Lung (tissue), 12 donors: Measurements from ENCODE around the gene DUSP19. TPM values are rescaled to one million over a fixed set of nuclear protein-coding genes. Genes with fewer than 3 reads are reported as not detected.

Experiments
- ATAC-seq: fragments of 200-7000 bp; cut with Tn5 transposase; one replicate; pipeline ENCODE4 v1.9.1; 2020; ENCODE audit warnings: moderate number of reproducible peaks; ENCODE audit not compliant: insufficient read depth, low FRiP score
- DNase-seq, 3 donors: peaks; one replicate each; pipeline ENCODE4 v3.0.0-alpha.2; 2013 to 2017
- H3K27ac ChIP-seq, 2 donors: one replicate each; pipeline ENCODE4 v1.5.1; 2013; ENCODE audit warnings: mild to moderate bottlenecking in 2 of 2, moderate library complexity in 2 of 2, control low read depth in 1 of 2, inconsistent platforms in 1 of 2, low read depth in 1 of 2, low read length in 1 of 2
- H3K27me3 ChIP-seq, 3 donors: one replicate each; pipeline ENCODE4 v1.5.1; 2013; ENCODE audit warnings: low read length in 2 of 3; ENCODE audit not compliant: control insufficient read depth in 3 of 3, insufficient read depth in 3 of 3
- H3K36me3 ChIP-seq, 4 donors: one replicate each; pipeline ENCODE4 v1.5.1; 2013; ENCODE audit warnings: low read length in 4 of 4, mild to moderate bottlenecking in 1 of 4, moderate library complexity in 1 of 4; ENCODE audit not compliant: control insufficient read depth in 4 of 4, insufficient read depth in 4 of 4
- H3K4me1 ChIP-seq, 5 donors: one replicate each; pipeline ENCODE4 v1.5.1; 2013; ENCODE audit warnings: low read length in 5 of 5, mild to moderate bottlenecking in 2 of 5, moderate library complexity in 1 of 5; ENCODE audit not compliant: control insufficient read depth in 5 of 5, insufficient read depth in 5 of 5
- H3K4me3 ChIP-seq: one replicate; pipeline ENCODE4 v1.5.1; 2013; ENCODE audit warnings: mild to moderate bottlenecking, control low read depth, moderate library complexity
- H3K9ac ChIP-seq, 2 donors: one replicate each; pipeline ENCODE4 v1.5.1; 2013; ENCODE audit warnings: low read length in 2 of 2, control low read depth in 1 of 2; ENCODE audit not compliant: insufficient read depth in 1 of 2
- H3K9me3 ChIP-seq, 4 donors: one replicate each; pipeline ENCODE4 v1.5.1; 2013; ENCODE audit warnings: low read length in 3 of 4, mild to moderate bottlenecking in 1 of 4, moderate library complexity in 1 of 4; ENCODE audit not compliant: control insufficient read depth in 4 of 4, insufficient read depth in 3 of 4
- WGBS, 2 donors: extraction: QIAGEN DNeasy Blood & Tissue Kit; methylation state at CpG; one replicate each; pipeline ENCODE4 v1.1.7; 2013; 5-methylcytosine and 5-hydroxymethylcytosine counted together
- polyA plus RNA-seq, 2 donors: library from polyadenylated mRNA; stranded (reverse); fragments of 200-250 nt; gene quantifications; one replicate each; pipeline ENCODE4 v1.2.1, GENCODE V29; 2013
- total RNA-seq, 2 donors: library from RNA; depleted of rRNA in 1 of 2; stranded (reverse); fragments of >200 nt in 1 of 2; gene quantifications; one replicate each; pipeline ENCODE4 v1.2.1, GENCODE V29; 2014 to 2021
- TF ChIP-seq, protein P1 (sequence below): IDR thresholded peaks from 2 replicates; pipeline ENCODE4 v1.5.1; 2012; ENCODE audit warnings: mild to moderate bottlenecking; ENCODE audit errors: control extremely low read depth, extremely low read depth
- donor health status: control.
- donor health status: control.
- donor health status: Bipolar disorder and iron deficiency.
- donor health status: healthy.
- donor health status: DM: yes; HTN: yes; CAD: no.

Gene DUSP19
- total and polyA plus RNA-seq, 4 donors: 0.70 to 8.8 (median 2.9) TPM

DNA sequence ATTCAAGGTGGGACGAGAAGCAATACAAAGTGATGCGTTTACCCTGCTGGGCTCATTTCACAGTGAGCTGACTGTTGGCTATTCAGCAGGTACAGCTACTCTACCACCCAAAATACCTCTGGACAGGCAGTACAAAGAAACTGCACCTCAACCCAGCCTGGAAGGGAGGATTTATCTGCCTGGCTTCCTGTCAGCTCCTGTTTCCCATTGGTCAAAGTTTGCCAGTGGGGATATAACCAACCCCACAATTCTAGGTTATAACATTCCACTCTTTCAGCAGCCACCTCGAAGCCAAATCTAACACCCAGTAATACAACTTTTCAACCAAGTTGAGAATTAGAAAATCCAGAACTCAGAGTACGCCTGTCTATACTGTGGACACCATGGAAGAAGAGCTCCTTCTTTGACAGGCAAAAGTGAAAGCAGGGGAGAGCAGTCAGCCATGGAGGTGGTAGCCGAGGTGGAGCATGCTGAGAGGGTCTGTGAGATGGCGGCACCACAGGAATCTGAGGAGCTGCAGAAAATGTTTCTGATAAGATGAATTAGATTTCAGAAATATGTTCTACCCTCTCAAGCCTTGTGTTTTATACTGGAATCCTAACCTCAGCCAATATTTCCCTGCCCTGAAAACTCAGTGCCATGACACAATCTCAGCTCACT is 10.8 kb downstream of the DUSP19 start:
- TF ChIP-seq, protein P1, sequence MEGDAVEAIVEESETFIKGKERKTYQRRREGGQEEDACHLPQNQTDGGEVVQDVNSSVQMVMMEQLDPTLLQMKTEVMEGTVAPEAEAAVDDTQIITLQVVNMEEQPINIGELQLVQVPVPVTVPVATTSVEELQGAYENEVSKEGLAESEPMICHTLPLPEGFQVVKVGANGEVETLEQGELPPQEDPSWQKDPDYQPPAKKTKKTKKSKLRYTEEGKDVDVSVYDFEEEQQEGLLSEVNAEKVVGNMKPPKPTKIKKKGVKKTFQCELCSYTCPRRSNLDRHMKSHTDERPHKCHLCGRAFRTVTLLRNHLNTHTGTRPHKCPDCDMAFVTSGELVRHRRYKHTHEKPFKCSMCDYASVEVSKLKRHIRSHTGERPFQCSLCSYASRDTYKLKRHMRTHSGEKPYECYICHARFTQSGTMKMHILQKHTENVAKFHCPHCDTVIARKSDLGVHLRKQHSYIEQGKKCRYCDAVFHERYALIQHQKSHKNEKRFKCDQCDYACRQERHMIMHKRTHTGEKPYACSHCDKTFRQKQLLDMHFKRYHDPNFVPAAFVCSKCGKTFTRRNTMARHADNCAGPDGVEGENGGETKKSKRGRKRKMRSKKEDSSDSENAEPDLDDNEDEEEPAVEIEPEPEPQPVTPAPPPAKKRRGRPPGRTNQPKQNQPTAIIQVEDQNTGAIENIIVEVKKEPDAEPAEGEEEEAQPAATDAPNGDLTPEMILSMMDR: no peak
- Histone ChIP-seq H3K4me1 (peaks cover 0 to 2% (median 0%) of the 10 kb centered on the region in 5 donors), H3K4me3 (no peak overlapping the region), H3K36me3 (no peaks in the 10 kb centered on the region), H3K9me3 (no peaks in the 10 kb centered on the region), H3K27ac (no peak overlapping the region), H3K27me3 (no peaks in the 10 kb centered on the region), H3K9ac (no peak overlapping the region)
- 87 to 97% methylated on average over 6 of the region's 6 CpGs for WGBS, 2 donors
- DNase-seq (no peak), ATAC-seq (no peak)

DNA sequence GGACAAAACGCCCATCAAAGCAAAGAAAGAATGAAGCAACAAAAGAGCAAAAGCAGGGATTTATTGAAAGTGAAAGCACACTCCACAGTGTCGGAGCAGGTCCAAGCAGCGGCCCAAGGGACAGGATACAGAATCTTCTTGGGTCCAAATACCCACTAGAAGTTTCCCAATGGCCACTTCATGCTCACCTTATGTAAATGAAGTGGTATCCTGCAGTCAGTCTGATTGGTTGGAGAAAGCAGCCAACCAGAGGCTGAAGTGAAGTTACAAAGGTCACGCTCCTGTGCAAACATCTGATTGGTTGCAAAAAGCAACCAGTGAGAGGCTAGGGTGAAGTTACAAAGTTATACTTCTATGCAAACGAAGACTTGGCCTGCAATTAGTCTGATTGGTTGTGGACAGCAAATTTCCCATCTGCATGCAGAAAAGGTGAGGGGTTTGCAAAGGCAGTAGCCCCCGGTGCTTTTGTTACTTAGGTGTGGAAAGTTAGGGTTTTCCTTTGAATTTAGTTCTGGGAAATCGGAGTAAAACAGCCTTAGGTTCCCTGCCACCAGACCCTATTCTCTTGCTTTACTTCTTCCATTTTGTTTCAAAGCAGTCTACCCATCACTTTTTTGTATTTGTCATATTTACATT is 12.9 kb downstream of the DUSP19 start:
- no peak overlapping the region for H3K4me3 ChIP-seq

DNA sequence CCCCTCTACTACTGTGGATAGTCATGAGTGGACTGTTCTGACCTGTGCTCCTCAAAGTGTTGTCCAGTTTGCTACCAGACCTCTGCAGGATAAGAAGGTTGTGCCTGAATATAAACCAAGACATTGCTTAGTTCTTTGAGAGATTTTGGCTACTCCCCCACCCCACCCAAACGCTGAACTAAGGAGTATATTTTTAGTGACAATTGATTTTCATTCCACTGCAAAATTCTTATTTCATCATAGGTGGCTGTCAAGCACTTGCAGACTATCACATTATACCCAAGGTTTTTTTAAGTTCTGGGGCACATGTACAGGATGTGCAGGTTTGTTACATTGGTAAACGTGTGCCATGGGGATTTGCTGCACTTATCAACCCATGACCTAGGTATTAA is 13.4 kb downstream of the DUSP19 start:
- no peak for ATAC-seq
- Histone ChIP-seq H3K27ac (no peak overlapping the region), H3K9ac (no peak overlapping the region), H3K36me3 (no peaks in the 10 kb centered on the region), H3K4me1 (peaks cover 0 to 2% (median 0%) of the 10 kb centered on the region in 5 donors), H3K9me3 (no peaks in the 10 kb centered on the region), H3K27me3 (no peaks in the 10 kb centered on the region), H3K4me3 (no peak overlapping the region)
- TF ChIP-seq, protein P1: no peak
- WGBS, 2 donors: 91 to 94% methylated on average over 2 of the region's 2 CpGs
- DNase-seq: no peak

More for the DNA sequence above, 12.9 kb downstream of the DUSP19 start:
- WGBS, 2 donors: 86 to 95% methylated on average over 7 of the region's 7 CpGs
- no peaks in the 10 kb centered on the region for H3K27me3 ChIP-seq
- TF ChIP-seq, protein P1: no peak
- DNase-seq: no peak
- H3K27ac ChIP-seq: no peak overlapping the region
- no peak overlapping the region for H3K9ac ChIP-seq
- H3K9me3 ChIP-seq: no peaks in the 10 kb centered on the region
- no peaks in the 10 kb centered on the region for H3K36me3 ChIP-seq
- peaks cover 0 to 2% (median 0%) of the 10 kb centered on the region in 5 donors for H3K4me1 ChIP-seq
- no peak for ATAC-seq
